Superior temporal gyrus (tissue), 1 donor: ENCODE data around the gene NNMT.

Experiments
- DNase-seq: peaks from one replicate; pipeline ENCODE4 v3.0.0-alpha.2; 2016; ENCODE audit errors: extremely low spot score

Gene NNMT

DNA sequence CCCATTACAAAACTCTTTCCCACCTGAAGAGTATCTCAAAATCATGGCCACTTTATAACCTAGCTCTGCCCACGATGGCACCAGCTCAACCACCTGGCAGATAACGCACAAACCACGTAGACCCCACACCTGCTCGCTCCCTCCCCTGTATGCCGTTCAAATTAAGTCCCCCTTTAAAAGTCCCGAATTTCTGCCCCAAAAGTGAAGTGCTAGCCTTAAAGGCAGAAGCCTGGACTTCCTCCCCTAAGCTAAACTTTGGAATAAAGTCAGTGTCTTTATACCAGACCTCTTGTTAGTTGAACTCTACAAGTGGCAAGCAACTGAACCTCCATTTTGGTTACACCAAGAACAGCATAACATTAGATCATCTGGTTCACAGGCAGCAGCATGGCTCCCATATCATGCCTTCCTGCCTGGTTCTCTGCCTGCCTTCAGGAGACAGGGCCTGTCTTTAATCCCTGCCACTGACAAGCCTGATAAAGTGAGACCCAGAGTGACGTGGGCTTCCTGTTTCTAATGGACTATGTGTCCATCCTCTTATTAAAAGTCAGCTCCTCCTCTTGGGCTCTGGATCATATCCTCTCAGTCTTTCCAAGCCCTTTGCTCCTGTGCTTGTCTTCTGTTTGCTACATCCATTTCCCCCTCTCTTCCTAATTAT is 32.6 kb upstream of the NNMT start:
- no peak for DNase-seq

DNA sequence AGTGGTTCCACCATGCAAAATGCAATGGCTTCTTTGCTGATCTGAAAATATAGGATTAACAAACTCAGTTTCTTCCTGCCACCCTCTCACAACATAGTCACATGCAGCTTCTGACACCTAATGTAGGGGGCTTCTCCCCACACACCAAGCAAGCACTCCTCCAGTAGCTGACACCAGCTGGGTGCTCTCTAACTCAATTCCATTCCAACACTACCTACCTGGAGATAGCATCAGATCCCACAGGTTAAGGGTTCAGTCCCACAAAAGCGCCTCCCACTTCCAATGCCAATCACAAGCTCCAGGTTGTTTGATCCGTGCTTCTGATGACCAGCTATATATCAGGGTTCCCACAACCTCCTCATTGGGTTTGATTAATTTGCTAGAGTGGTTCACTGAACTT is 31.8 kb upstream of the NNMT start:
- no peak for DNase-seq

DNA sequence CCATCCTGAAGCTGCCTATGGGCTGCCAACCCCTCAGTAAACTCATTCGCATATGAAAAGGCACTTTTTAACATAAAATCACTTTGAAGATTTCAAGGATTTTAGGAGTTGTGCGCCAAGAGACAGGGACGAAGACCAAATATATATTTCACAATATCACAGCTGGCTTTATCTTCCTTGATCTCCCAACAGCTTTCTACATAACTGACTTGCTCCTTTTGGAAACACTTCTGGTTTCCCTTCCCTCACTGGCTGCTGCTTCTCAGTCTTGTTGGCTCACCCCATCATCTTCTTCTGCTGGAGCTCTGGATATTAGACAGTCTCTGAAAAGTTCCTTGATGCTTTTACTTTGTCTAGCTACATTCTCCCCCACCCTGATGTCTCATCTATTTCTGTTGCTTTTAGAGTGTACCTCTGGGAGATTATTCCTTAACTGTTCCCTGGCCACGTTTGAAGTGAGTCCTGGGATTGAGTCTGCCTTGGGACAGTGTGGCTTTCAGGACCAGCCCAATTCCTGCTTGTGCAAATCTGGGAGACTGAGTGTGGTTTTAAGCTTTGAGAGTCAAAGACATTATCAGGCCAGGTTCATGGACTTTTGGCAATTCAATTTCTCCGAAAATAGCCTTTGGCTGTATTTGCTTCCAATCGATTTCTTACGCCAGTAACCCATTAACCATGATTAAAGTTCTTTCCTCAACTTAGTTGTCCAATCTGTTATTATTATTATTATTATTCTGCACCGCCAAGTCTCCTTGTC is 30.9 kb upstream of the NNMT start:
- no peak for DNase-seq

DNA sequence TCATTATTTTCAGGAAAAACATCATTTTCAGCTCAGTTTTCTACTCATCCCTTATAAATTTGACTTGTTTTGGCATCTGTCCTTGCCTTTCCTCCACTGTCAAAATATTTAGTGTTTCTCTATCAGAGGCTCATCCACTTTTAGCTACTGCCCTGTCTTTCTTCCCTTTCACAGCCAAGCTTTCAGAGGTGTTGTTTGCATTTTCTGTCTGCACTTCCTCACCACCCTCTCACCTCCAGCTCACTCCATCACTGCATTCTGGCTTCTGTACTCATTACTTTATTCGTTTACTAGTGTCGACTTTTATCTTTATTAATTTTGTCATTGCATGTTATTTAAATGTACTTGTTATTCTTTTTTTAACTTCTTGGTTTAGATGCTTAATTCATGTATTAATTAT is 26.7 kb upstream of the NNMT start:
- DNase-seq = no peak

- no peak for DNase-seq
These were observed 25.5 kb upstream of the NNMT start for GRCh38 chr11:114270531-114271270.

GRCh38 chr11:114271316-114271715 is 24.9 kb upstream of the NNMT start:
- no peak for DNase-seq

GRCh38 chr11:114272311-114272710 is 23.9 kb upstream of the NNMT start:
- no peak for DNase-seq

DNA sequence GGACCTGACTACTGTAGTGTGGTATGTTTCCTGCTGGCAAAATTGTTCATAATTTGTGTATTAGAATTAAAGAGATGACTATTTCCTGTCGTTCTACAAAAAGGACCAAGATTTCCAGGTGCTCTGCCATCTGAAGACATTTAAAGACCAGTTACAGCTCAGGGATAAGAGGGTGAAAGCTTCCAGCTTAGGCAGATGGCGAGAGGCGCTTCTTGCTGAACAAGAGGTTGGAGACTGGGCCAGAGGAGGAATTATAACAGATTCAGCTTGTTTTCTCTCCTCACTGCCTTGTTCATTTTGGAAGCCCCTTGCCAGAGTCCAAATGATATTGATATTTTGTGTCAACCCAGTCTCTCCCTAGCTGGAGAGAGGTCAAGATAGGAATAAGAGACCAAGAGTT is 23.1 kb upstream of the NNMT start:
- no peak for DNase-seq

- DNase-seq = no peak
These were observed 22.1 kb upstream of the NNMT start for GRCh38 chr11:114273890-114274635.

DNA sequence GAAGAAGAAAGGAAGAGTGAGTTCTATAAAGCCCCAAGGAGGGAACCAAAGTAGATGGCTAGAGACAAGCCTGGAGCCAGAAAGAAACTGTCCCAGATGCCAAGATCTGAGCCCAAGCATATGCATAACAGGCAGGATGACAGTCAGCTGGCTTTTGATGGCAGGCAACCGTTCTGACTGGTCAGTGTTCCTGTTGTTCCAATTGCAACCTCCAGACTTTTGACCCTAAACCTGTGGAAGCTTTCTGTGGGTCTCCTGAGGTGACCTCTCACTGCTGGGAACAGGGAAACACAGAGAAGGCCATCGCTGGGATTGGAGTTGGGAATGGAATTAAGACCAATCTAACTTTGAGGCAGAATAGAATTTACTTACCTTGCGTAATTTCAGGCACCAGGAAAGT is 21.6 kb upstream of the NNMT start:
- DNase-seq = no peak

GRCh38 chr11:114275280-114275679 is 20.9 kb upstream of the NNMT start:
- DNase-seq = no peak

- no peak for DNase-seq
These were observed 20.1 kb upstream of the NNMT start for GRCh38 chr11:114276077-114276476.

DNA sequence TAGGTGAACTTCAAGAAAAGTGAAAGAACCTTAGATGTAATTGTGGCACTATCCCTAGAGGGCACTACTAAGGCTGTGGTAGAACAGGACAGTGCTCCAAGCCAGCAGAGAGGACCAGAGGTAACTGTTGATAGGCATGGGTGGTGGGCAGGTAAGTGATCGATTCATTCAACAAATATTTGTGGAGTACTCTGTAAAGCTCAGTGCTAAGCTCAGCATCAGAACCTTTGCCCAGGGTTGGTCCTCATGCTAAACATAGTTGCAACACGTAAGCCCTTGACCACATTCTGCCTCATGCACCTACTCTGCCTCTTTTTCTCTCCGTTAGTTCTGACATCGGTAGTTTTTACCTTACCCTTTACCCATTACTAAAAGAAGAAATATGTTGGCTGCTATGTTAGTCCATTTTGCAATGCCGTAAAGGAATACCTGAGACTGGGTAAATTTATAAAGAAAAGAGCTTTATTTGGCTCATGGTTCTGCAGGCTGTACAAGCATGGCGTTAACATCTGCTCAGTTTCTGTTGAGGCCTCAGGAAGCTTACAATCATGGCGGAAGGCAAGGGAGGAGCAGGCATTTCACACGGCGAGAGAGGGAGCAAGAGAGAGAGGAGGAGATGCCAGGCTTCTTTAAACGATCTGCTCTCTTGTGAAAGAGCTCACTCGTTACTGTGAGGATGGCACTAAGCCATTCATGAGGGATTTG is 18.4 kb upstream of the NNMT start:
- DNase-seq = no peak

DNA sequence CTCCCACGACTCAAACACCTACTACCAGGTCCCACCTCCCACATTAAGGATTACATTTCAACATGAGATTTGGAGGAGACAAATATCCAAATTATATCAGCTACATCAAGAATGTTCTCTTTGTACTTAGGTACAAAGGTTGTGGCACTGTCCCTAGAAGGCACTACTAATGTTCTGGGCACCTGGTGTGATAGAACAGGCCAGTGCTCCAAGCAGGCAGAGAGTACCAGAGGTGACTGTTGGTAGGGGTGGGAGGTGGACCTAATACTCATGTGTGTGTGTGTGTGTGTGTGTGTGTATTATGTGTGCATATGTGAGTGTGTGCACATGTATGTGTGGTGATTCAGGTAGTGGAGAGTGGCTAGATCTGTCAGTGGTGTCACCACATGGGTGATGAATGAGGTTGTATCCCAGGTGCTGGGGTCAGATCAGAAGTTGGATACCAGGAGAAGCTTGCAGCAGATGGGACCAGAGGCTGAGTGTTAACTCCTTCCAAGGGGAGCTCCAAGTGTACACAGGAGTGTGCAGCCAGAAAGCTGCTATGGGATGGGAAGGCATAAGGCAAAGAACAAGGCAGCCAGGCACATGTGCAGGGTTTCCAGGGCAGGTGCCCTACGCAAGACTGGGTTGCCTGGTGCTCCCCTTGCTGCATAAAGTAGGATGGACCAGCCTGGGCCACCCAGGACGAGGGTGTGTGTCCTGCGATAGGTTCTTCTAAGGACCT is 17.7 kb upstream of the NNMT start:
- DNase-seq = no peak

DNA sequence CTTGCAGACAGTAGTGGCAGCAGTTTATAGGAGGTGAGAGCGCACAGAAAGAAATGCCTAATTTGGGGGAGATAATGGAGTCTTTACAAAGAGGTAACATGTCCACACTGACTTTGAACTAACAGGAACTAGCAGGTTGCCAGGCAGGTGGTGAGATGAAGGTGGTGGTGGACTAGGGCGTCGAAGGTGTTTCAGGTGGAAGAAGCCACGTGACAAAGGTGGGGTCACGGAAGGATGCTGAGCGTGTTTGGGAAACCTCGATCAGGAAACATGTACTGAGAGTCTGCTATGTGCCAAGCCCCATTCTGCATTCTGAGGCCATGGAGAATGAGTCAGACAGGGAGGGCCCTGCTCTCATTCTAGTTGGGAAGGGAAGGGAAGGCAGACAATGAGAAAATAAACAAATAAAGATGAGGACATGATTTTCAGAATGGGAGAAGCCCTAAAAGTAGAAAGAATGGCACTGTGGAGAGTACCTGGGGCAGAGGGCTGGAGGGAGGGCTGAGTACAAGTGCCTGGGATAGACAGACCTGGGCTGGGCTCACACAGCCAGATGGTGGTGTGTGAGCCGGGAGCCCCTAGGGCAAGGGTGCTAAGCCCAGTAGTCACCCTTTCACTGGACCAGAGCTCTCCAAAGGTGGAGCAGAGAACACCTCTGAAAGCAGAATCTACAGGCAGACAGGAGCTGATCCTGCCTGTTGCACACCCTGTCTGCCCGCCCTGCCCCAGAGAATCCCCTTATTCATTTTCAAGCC is 16.2 kb upstream of the NNMT start:
- no peak for DNase-seq

- DNase-seq = peak; percentile 25
These were observed 15.5 kb upstream of the NNMT start for GRCh38 chr11:114280696-114281095.

DNA sequence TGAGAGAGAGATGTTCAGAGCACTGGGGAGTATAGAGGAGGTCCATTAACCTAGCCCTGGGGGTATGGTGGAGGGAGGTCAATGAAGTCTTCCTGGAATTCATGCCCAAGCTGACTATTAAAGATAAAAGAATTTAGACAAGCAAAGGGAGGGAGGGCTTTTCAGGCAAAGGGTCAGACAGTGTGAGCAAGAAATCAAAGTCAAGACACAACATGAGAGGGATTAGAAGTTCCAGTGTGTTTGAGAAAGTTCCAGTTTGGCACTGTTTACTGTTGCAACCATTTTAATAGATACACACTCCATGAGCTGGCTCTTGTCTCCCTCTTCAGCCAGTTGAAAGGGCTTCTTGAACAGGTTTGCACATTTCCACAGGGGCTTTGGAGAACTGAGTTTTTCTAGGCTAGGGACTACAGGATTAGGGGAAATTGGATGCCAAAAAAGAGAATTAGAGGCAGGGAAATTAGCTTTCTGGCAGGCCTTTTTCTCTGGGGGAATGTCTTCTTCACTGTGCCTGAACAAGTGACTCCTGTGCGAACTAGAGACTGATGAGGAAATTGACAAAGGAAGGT is 14.7 kb upstream of the NNMT start:
- no peak for DNase-seq

DNA sequence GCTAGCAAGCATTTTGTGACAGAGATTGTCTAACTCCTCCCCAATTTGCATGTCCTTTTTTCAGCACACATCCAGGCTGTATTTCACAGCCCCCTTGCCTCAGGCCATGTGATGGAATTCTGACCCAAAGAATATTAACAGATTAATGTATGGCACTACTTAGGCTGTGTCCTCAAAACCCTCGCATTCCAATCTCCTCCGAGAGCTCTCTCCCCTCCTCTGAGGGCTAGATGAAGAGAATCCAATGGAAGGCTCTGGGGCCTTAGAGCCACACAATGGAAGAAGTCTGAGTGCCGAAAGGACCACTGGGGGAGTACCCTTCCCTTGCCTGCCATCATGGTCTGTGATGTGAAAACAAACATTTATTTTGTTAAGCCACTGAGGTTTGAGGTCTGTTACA is 13.7 kb upstream of the NNMT start:
- no peak for DNase-seq

- DNase-seq = no peak
These were observed 12.8 kb upstream of the NNMT start for GRCh38 chr11:114283422-114283821.

DNA sequence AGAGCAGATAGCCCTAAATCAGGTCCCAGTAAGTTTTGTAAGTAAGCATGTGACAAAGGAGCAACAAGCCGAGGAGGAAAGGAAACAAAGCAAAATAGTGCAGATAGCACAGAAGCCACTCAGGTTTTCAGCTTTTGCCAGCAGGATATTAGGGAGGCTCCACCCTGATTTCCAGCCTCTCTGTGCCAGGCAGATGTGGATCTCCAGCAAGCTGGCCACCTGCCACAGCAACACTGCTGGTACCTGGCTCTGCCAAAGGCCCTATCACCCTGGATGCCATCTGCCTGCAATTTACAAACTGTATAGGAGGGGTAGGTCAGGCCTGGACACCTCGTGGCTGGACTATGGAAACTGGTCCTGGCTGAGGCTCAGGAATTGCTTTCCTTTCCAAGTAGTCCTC is 12.2 kb upstream of the NNMT start:
- DNase-seq = no peak
